Upper lobe of left lung (tissue), 6 donors: Measurements from ENCODE around the gene FBLN2. TPM values are rescaled to one million over a fixed set of nuclear protein-coding genes. Genes with fewer than 3 reads are reported as not detected.

ENCODE experiments used
- ATAC-seq, 2 donors: fragments of 200-7000 bp; cut with Tn5 transposase; one replicate each; pipeline ENCODE4 v1.9.1; 2022; ENCODE audit warnings: mild to moderate bottlenecking in 2 of 2, moderate library complexity in 2 of 2; ENCODE audit not compliant: low FRiP score in 2 of 2
- DNase-seq, 2 donors: peaks; one replicate each; pipeline ENCODE4 v3.0.0-alpha.2; 2019 to 2020
- H3K27ac ChIP-seq, 4 donors: fragments of 200-600 bp; sonication (generic); one replicate each; pipeline ENCODE4 v1.5.1; 2016 to 2019
- H3K27me3 ChIP-seq, 4 donors: fragments of 200-600 bp; sonication (generic); one replicate each; pipeline ENCODE4 v1.5.1; 2017 to 2019
- H3K36me3 ChIP-seq, 4 donors: fragments of 200-600 bp; sonication (generic); one replicate each; pipeline ENCODE4 v1.5.1; 2016 to 2019
- H3K4me1 ChIP-seq, 4 donors: fragments of 200-600 bp; sonication (generic); one replicate each; pipeline ENCODE4 v1.5.1; 2018 to 2019
- H3K4me3 ChIP-seq, 4 donors: fragments of 200-600 bp; sonication (generic); one replicate each; pipeline ENCODE4 v1.5.1; 2017 to 2019; ENCODE audit warnings: mild to moderate bottlenecking in 2 of 4, moderate library complexity in 1 of 4
- H3K9me3 ChIP-seq, 4 donors: fragments of 200-600 bp; sonication (generic); one replicate each; pipeline ENCODE4 v1.5.1; 2018 to 2019
- CTCF ChIP-seq, 6 experiments: fragments of 450-650 bp in 4 of 6; fragments of 200-600 bp in 2 of 6; sonication (generic) in 2 of 6; IDR thresholded peaks; one replicate each; pipeline ENCODE4 v1.5.1; 2016 to 2019; ENCODE audit warnings: antibody characterized with exemption in 6 of 6
- EP300 ChIP-seq, 4 donors: sonication (generic); formaldehyde crosslinking; IDR thresholded peaks; one replicate each; pipeline ENCODE4 v1.5.1; 2017; ENCODE audit warnings: antibody characterized with exemption in 4 of 4, control low read depth in 2 of 4
- POLR2A ChIP-seq, 4 donors: fragments of 450-650 bp; IDR thresholded peaks; one replicate each; pipeline ENCODE4 v1.5.1; 2016 to 2017; ENCODE audit warnings: antibody characterized with exemption in 4 of 4, mild to moderate bottlenecking in 2 of 4
- POLR2AphosphoS5 ChIP-seq, 2 donors: sonication (generic); formaldehyde crosslinking; IDR thresholded peaks; one replicate each; pipeline ENCODE4 v1.5.1; 2017; ENCODE audit warnings: antibody characterized with exemption in 2 of 2
- WGBS, 2 donors: methylation state at CpG; one replicate each; pipeline ENCODE4 v1.1.5; 2017 to 2018; 5-methylcytosine and 5-hydroxymethylcytosine counted together
- total RNA-seq, 6 donors: library from RNA; depleted of rRNA in 4 of 6; stranded (reverse); fragments of >200 nt in 4 of 6; gene quantifications; one replicate each; pipeline versions ENCODE4 v1.1.0 to v1.2.1, GENCODE V29; 2016 to 2021
- donor health status: DM: no; HTN: no; CAD: no; lungs with moderate emphysema.
- donor health status: DM: no; HTN: yes; CAD: no; lungs with severe emphysema.

FBLN2 gene
- total RNA-seq, 6 donors from 2014 or later: 2.1 to 85.7 (median 19.5) TPM

DNA sequence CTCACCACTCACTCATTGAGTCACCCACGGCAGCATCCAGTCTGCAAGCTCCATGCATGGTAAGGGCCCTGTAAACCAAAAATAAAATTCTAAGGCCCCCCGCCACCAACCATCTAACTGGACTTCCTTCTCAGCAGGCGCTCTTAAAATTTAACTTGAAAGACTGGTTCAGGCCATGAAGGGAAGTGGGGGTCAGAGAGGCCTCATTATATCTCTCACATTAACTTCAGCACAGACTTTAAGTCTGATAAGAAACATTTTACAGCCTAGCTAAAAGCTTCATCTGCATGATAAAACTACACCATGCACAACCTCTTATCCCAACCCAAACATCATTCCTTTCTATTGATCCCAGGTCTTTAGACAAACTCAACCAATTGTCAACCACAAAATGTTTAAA is 38.5 kb downstream of the FBLN2 start:
- Histone ChIP-seq H3K27me3 (no peaks in the 10 kb centered on the region), H3K36me3 (no peaks in the 10 kb centered on the region), H3K27ac (no peak overlapping the region), H3K9me3 (no peaks in the 10 kb centered on the region), H3K4me3 (no peak overlapping the region), H3K4me1 (no peaks in the 10 kb centered on the region)
- DNase-seq (no peak), ATAC-seq (no peak)
- WGBS, 2 donors: 70 to 75% methylated on average over 3 of the region's 3 CpGs
- TF ChIP-seq POLR2A (IDR thresholded peaks at IDR 0.05) (no peak), POLR2AphosphoS5 (IDR thresholded peaks at IDR 0.05) (no peak), CTCF (IDR thresholded peaks at IDR 0.05) (no peak), EP300 (IDR thresholded peaks at IDR 0.05) (no peak)

DNA sequence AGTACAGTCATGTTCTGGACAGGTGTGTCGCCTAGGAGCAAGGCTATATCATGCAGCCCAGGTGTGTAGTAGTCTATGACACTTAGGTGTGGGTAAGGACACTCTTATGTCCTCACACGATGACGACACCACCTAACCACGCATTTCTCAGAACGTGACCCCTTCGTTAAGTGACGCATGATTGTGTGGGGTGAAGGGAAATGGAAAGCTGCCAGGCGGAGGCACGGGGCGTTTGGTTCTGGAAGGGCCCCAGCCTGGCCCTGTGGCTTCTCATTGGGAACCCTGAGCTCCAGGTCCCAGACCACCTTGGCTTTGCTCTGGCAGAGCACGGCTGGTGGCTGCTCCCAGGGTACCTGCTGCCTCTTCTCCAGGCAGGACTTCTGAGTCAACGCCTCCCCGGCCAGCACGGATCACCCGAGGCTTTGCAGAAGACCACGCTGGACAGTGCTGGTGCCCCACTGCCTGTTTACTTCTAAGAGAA is 39.3 kb downstream of the FBLN2 start:
- DNase-seq: no peak

GRCh38 chr3:13588993-13589392 is 40.1 kb downstream of the FBLN2 start:
- Histone ChIP-seq H3K36me3 (no peaks in the 10 kb centered on the region), H3K9me3 (no peaks in the 10 kb centered on the region), H3K4me3 (no peak overlapping the region), H3K27me3 (no peaks in the 10 kb centered on the region), H3K4me1 (no peaks in the 10 kb centered on the region), H3K27ac (no peak overlapping the region)
- DNase-seq: no peak
- WGBS, 2 donors: 64 to 87% methylated on average over 4 of the region's 4 CpGs
- no peak for ATAC-seq
- no peak for TF ChIP-seq POLR2AphosphoS5 (IDR thresholded peaks at IDR 0.05)
- TF ChIP-seq POLR2A (IDR thresholded peaks at IDR 0.05): no peak
- no peak for TF ChIP-seq CTCF (IDR thresholded peaks at IDR 0.05)
- TF ChIP-seq EP300 (IDR thresholded peaks at IDR 0.05): no peak

More for the DNA sequence above, 39.3 kb downstream of the FBLN2 start:
- no peak overlapping the region for H3K27ac ChIP-seq
- H3K36me3 ChIP-seq: no peaks in the 10 kb centered on the region
- H3K9me3 ChIP-seq: no peaks in the 10 kb centered on the region
- no peaks in the 10 kb centered on the region for H3K27me3 ChIP-seq
- H3K4me3 ChIP-seq: no peak overlapping the region
- TF ChIP-seq EP300 (IDR thresholded peaks at IDR 0.05): no peak
- no peak for TF ChIP-seq POLR2A (IDR thresholded peaks at IDR 0.05)
- no peak for TF ChIP-seq CTCF (IDR thresholded peaks at IDR 0.05)
- no peak for TF ChIP-seq POLR2AphosphoS5 (IDR thresholded peaks at IDR 0.05)
- H3K4me1 ChIP-seq: no peaks in the 10 kb centered on the region
- ATAC-seq: peak; percentile 18 to 45
- WGBS, 2 donors: 73 to 75% methylated on average over 13 to 14 of the region's 16 CpGs

DNA sequence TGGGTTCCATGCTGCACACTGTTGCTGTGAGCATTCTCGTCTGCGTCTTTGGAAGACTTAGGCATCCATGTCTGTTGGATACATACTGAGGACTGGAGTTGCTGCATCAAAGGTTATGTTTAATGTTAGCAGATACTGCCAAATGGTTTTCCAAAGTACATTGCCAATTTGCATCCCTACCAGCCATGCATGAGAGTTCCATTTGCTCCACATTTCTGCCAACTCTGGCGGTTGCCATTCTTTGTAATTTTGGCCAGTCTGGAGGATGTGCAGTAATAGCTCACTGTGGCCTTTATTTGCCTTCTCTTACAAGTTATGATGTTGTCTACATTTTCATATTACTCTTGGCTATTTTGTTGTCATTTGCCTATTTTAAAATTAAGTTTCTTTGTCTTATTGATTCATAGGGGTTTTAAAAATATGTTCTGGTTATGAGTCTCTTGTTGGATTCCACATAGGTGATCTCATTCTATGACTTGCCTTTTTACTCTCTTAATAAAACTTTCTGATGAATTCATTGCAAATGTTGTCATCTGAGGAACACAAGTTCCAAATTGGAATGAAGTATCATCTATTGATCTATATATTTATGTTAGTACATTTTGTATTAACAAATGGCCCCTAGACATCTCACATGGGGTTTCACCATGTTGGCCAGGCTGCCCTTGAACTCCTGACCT is 42.1 kb downstream of the FBLN2 start:
- H3K36me3 ChIP-seq: no peaks in the 10 kb centered on the region
- no peaks in the 10 kb centered on the region for H3K4me1 ChIP-seq
- no peak overlapping the region for H3K27ac ChIP-seq
- 89 to 95% methylated on average over 3 of the region's 3 CpGs for WGBS, 2 donors
- H3K9me3 ChIP-seq: no peaks in the 10 kb centered on the region
- DNase-seq: no peak
- no peaks in the 10 kb centered on the region for H3K27me3 ChIP-seq
- no peak for TF ChIP-seq POLR2A (IDR thresholded peaks at IDR 0.05)
- no peak for TF ChIP-seq EP300 (IDR thresholded peaks at IDR 0.05)
- no peak for TF ChIP-seq POLR2AphosphoS5 (IDR thresholded peaks at IDR 0.05)
- TF ChIP-seq CTCF (IDR thresholded peaks at IDR 0.05): no peak
- no peak for ATAC-seq
- no peak overlapping the region for H3K4me3 ChIP-seq

DNA sequence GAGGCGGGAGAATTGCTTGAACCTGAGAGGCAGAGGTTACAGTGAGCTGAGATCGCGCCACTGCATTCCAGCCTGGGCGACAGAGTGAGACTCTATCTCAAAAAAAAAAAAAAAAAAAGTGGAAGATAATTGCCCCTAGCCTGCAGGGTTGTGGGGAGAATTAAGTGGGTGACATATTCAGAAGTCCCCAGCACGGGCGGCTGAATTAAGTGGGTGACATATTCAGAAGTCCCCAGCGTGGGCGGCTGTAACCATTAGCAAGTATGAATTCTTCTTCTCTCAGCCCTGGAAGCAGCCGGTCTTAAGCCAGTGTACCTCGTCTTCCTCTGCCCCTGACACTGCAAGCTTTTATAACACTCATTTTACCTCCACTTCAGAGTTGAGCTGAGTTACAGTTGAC is 44.7 kb downstream of the FBLN2 start:
- H3K9me3 ChIP-seq: no peaks in the 10 kb centered on the region
- no peaks in the 10 kb centered on the region for H3K36me3 ChIP-seq
- no peak overlapping the region for H3K27ac ChIP-seq
- DNase-seq: no peak
- no peaks in the 10 kb centered on the region for H3K27me3 ChIP-seq
- no peak for ATAC-seq
- WGBS, 2 donors: 86 to 95% methylated on average over 10 of the region's 10 CpGs
- no peak for TF ChIP-seq POLR2AphosphoS5 (IDR thresholded peaks at IDR 0.05)
- no peak for TF ChIP-seq POLR2A (IDR thresholded peaks at IDR 0.05)
- TF ChIP-seq CTCF (IDR thresholded peaks at IDR 0.05): no peak
- no peak for TF ChIP-seq EP300 (IDR thresholded peaks at IDR 0.05)
- no peak overlapping the region for H3K4me3 ChIP-seq
- no peaks in the 10 kb centered on the region for H3K4me1 ChIP-seq
